PC-9 (cell line): Measurements from ENCODE around the gene RDH14.

Source experiments
- EZH2 ChIP-seq: fragments of 200-600 bp; sonication (generic); IDR thresholded peaks from 2 replicates; pipeline ENCODE4 v1.8.0; 2017; ENCODE audit warnings: antibody characterized with exemption, low read depth
- TF ChIP-seq, protein P1 (sequence below): fragments of 200-600 bp; sonication (generic); conservative IDR thresholded peaks from 2 replicates; pipeline ENCODE4 v1.6.1; 2017; ENCODE audit warnings: mixed run types, antibody characterized with exemption, mild to moderate bottlenecking, moderate library complexity

DNA sequence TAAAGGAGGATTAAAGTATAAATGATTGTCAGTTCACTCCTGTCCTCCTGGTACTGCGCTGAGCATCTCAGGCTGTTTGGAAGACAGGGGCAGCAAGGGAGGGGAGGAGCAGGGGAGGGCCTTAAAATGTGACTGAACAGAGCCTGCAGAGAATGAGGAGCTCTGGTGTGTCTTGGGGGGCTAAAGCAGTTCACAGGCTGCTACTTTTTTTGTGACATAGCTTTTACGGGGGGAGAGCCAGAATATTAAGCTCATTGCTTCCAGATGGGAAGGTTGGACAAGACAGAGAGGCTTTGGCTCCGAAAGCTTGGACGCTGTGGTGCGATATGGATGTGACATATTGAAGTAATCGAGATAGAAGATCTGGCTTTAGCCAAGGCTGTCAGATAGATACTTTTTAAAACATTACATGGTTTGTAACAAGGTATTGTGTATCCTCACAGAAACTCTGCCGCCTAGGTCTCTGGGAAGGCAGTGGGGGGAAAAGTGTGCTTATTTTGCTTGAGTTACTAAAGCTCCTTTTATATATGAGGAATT, 40.5 kb downstream of the RDH14 start:
- no peak for TF ChIP-seq EZH2
- TF ChIP-seq, protein P1, sequence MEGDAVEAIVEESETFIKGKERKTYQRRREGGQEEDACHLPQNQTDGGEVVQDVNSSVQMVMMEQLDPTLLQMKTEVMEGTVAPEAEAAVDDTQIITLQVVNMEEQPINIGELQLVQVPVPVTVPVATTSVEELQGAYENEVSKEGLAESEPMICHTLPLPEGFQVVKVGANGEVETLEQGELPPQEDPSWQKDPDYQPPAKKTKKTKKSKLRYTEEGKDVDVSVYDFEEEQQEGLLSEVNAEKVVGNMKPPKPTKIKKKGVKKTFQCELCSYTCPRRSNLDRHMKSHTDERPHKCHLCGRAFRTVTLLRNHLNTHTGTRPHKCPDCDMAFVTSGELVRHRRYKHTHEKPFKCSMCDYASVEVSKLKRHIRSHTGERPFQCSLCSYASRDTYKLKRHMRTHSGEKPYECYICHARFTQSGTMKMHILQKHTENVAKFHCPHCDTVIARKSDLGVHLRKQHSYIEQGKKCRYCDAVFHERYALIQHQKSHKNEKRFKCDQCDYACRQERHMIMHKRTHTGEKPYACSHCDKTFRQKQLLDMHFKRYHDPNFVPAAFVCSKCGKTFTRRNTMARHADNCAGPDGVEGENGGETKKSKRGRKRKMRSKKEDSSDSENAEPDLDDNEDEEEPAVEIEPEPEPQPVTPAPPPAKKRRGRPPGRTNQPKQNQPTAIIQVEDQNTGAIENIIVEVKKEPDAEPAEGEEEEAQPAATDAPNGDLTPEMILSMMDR, result no peak
